Heart left ventricle (tissue), 13 donors: ENCODE results near the gene INHBC.
"Not testable (repeated sequence)": the region's sequence is repeated elsewhere in the genome, so short reads cannot be mapped to it uniquely, and the experiment has no call there.

ENCODE experiments used
- CTCF ChIP-seq, 12 donors: fragments of 200-600 bp; sonication (generic) in 4 of 12; IDR thresholded peaks; one replicate each; pipeline versions ENCODE4 v1.5.0 to v1.8.0; 2018 to 2022; ENCODE audit warnings: antibody characterized with exemption in 12 of 12, mild to moderate bottlenecking in 5 of 12
- POLR2A ChIP-seq, 2 donors: fragments of 450-650 bp; IDR thresholded peaks; one replicate each; pipeline ENCODE4 v1.6.1; 2017; ENCODE audit warnings: antibody characterized with exemption in 2 of 2, mild to moderate bottlenecking in 2 of 2, moderate library complexity in 2 of 2
- donor health status: ischemic (EF 13 %, LVEDD 7.1; RV severe dilation, severe dysfunction).
- donor health status: DM: no; HTN: yes; CAD: no.
- donor health status: DM: no; HTN: no; CAD: no.
- donor health status: ischemic (EF 25% LVEDD 6.9; RV normal size, moderate dysfunction).
- donor health status: ischemic (EF 25% LVEDD 5.7; RV mildly dilated, moderate dysfunction).
- donor health status: ischemic (EF 35%, LVEDD 5.7; RV mildly dilated, moderate dysfunction).
- donor health status: nonischemic (EF 11% LVEDD 7.7; RV severe dilation, severe dysfunction).
- donor health status: DM: yes; HTN: yes; CAD: no.
- donor health status: PGD.
- donor health status: ischemic (EF 29% LVEDD 5.4; RV normal size, mild dysfunction).
- donor health status: nonischemic (EF 23%, LVEDD 6.1; RV moderate dilation, normal function).

- not testable (repeated sequence) for TF ChIP-seq CTCF, POLR2A (IDR thresholded peaks at IDR 0.05)
Observed at GRCh38 chr12:57414160-57414559, 20.4 kb upstream of the INHBC start.
